GM18519 (cell line): Measurements from ENCODE around the gene NCK1.

ENCODE experiments used
- ATAC-seq: cut with Tn5 transposase; IDR thresholded peaks from one replicate; pipeline ENCODE4 v1.9.1; 2021; ENCODE audit warnings: mild to moderate bottlenecking, moderate library complexity; ENCODE audit not compliant: unreplicated experiment, low FRiP score

The NCK1 gene

GRCh38 chr3:136861890-136862616 is at the start of gene NCK1:
NCK1 (plus strand) TSS chr3:136862208; CDS start chr3:136928002, 65,794 bp downstream.
- ATAC-seq = peak; percentile 89

DNA sequence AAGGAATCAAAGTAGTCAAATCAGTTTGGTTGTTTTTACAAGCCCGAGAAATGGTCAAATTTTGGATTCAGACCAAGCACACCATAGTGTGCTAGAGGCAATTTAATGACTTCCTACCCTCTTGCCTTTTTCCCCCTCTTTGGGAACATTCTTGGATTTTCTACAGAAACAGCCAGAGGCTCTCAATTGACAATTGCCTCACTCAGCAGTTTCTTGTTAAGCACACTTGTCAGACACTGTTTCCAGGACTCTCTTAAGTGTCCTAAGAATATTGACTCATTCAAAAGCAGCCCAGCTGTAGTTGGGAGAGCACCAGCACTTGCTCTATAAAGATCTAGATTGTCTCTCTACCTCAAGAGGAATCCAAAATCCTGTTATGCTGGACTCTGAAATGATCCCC is 44.6 kb upstream of the NCK1 start:
- no peak for ATAC-seq

DNA sequence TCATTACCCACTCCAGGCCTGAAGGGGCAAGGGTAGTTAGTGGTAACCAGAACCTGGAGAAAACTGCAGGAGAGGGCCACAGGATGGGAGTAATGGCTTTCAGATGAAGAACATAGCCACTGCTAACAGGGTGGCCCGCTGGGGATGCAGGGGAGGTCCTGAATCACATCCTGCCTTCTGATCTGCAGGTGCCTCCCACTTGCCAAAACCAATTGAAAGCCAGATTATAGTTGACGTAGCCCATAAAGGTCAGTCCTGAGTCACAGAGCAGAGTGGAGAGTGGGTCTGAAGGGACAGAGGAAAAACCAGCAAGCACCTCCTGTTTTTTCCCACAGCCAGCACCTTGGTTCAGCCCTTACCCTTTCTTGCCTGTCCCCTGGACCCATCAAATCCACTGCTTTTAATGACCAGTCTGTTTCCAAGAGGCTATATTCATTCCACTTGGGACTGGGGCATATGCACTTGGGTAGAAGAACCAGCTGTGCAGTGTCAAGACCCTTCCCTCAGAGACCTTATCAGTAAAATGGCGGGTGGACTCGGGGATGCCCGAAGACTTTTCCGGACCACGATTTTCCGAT is 43.7 kb upstream of the NCK1 start:
- ATAC-seq = no peak

DNA sequence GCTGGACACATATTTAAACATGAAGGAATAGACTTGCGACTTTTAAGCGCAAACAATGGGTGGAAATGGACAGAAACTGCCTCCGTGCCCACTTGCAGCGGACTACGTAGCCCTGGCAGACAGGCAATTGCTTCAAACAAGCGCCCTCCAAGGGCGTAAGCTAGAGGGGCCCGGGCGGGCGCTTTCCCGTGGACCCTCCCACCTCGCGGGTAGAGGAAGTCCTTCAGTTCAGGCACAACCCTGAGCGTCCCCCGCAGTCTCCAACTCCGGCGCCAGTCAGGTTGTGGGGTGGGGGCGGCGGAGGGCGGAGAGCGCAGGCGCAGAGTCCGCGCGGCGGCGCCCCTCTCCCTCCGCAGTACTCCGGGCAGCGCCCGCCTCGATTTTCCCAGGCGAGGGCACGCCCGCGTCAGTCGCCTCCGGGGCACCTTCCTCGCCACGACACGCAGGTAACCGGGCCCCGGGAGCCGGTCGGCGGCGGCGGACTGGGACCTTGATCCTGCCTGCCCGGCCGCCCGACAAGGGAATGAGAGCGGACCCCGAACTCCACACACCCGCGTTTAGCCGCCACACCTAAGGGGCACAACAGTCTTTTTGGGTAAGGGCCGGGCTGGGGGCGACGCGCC is 43.1 kb upstream of the NCK1 start, which contains the start of gene SLC35G2:
TSS of gene SLC35G2 (plus strand) at position 358 of the 623 bp plus-strand sequence. CDS start 35,335 bp downstream, outside the sequence.
- no peak for ATAC-seq

DNA sequence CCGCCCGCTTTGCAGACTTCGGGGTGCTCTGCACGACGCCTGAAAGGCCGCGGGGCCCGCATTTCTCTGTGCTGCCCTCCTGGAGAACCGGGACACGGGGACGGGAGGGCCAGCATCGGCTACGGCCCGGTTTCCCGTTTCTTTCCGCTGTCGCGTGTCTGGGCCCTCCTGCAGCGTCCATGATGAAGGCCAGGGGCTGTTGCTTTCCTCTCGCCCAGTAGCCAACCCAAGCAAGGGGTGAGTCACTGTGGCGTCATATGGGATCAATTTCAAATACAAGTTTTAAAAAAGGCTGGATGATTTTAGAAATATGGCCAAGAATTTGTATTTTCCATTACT is 42.6 kb upstream of the NCK1 start:
- no peak for ATAC-seq

DNA sequence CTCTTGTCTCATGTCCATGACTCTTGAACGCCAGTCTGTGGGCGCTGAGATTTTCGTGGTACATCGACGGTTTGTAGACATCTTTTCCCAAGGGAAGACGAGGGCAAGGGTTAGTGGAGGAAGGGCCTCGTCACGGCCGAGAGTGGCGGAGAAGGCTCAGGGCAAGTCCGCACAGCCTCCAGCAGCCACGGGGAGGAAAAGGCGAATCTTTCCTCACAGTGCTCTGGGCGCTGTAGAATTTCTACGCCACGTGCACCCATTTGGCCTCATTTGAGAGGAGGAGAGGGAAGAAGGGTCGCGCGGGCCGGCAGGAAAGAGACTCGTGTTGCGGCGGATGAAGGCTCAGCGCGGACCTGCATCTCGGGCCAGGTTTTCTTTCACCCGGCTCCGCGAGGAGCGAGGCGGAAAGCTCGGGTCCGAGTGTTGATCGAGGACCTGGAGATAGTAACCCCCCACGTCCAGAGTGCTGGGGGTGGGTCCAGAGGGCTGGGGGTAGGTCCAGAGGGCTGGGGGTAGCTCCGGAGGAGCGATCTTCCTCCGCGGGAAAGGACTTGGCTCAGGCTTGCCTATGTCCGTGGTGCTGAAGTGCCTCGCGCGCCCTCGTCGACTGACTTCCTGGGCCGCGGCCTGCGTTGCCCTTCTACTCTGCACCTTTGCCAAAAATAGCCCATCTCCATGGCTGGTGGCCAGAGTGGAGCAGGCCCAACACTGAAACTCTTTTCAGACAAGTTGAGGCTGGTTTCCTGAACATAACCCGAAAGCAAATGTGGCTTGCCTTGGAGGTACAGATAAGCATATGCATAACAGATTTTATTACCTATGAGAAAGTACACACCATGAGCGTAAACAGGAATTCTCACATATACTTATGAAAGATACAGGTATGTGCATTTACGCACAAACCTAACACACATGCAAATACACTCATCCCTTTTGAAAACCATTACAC is 42.0 kb upstream of the NCK1 start:
- no peak for ATAC-seq

DNA sequence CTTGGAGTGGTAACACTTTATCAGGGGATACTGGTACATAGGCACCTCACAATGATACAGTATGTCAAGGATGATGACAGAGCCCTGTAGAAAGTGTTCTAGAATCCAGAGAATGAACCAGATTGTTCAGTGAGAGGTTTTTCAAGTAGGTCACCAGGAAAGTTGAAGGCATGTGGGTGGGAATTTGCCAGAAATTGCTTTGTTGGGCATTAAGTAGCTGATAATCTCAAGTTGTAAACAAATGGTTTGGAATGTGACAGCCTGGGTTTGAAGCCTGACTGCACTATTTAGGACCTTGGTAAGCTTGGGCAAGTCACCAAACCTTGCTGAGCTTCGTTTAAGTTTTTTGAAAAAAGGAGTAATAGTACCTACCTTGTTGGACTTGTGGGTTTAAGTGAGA is 30.5 kb upstream of the NCK1 start:
- ATAC-seq = no peak

DNA sequence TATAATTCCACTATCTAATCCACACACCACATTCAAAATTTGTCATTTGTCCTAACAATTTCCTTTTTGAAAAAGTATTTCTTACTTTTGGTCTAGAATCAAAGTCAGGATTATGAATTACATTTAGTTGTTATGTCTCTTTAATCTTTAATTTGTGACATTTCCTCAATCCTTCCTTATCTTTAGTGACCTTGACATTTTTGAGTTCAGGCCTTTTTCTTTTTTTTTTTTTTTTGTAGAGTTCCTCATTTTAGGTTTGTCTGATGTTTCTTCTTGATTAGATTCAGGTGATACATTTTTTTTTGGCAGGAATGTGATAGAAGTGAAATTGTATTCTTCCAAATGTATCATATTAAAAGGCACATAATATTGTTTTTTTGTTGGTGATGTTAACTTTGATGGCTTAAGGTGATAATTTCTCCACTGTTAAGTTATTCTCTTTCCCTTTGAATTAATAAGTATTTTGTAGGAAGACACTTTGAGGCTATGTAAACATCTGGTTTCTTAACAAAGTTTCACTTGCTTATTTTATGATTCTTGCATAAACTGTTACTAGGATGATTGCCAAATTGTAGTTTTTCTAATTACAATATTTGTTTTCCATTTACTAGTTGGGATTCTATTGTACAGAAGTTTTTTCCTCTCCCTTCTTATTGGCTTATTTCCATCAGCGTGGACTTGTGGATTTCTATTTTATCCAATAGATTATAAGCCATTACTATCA is 26.8 kb upstream of the NCK1 start:
- ATAC-seq = no peak

DNA sequence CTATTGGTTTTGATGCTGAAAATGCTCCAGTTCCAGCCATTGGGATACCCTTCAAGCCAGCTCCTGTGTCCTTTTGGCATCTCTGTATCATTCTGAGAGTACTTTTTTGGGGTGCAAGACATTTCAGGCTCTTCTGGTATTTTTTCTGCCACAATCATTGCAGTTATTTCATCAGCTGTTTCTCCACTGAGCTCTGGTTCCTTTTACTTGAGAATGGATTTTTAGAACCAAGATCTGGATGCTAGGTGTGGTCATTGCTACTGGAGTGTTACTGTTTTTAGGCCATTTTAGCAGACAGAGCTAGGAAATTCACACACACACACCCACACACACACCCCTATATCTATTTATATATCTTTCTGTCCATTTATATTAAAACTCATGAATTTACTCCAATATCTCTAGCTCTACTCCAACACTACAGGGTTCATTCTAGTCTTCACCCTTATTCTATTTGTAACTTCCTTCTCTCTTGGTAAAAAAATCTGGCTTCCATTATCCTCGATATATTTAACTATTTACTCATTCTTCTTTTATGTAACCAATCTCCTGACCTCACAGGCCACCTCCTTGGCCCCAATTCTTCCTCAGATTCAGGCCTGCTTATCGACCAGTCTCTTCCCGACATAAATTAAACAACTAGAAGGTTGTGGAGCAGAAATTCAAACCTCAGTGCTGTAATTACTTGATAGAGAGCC is 26.0 kb upstream of the NCK1 start:
- ATAC-seq = no peak

GRCh38 chr3:136836511-136837156 is 25.4 kb upstream of the NCK1 start:
- ATAC-seq = no peak

DNA sequence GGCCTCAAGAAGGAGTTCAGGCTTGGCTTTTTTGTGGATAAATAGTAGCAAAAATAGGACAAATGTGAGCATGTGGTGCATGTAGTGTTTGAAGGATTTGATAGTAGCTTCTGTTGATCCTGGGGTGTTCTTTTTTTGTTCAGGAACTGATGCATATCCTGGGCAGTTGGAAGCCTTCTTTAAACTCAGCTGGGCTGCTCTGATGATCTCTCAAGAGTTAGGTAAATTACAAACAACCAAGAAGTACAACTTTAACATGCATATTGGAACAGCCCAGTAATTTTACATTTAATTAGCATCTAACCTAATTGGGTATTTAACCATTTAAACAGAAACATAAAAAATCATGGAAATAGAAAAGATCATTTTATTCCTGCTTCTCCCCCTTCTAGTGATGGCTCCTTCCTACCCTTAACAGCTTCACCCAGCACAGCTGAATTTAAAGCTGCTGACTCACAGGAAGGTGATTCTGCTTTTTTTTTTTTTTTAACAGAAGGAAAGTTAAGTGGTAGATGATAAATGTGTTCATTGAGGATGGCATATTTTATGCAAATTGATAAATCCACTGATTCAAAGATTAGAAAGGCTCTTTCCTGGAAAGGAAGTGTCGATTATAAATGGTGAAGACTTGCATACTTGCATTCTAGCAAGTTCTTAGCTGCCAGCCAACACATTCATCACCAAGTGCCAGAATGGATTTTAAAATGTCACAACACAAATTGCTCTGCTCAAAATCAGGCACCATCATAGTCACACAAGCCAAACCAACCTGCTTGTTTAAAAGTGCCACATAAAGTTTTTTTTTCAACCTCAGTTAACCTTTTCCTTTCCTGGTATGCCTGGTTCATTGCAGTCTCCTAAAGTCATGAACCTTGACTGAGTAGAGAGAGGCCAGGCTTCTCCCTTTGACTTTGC is 23.1 kb upstream of the NCK1 start:
- no peak for ATAC-seq

DNA sequence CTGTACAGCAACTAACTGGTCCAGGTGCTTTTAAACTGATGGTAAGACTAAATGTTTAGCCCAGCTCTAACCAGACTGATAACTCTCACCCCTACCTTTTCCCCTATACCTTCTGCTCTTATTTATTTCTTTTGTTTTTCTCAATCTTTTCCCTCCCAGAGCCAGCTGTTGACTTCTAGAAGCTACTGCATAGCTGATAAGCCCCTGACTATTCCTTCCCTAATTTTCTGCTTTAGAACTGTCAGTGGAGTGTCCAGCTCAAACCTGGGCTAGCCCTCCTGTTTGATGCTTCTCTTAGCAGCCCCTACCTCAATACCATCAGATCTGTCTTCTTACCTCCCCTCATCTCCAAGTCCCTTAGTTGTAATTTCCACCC is 22.5 kb upstream of the NCK1 start:
- no peak for ATAC-seq

- no peak for ATAC-seq
These were observed 21.8 kb upstream of the NCK1 start for GRCh38 chr3:136840252-136840651.

DNA sequence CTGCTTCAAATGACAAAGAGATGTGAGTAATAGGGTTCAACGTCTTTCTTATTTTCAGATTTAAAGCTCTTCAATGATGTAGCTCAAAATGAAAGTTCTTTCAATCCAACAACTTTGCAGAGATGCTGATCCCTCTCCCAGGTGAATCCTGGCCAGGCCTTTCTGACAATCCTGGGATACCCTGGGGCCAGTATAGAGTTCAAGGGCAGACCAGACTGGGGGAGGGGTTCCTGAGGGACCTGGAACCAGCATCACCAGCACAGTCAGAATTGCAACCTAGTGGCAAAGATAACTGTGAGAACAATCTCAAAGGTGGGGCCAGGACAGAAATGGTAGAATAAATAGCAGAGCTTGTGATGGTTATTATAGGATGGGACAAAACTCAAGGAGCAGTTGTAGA is 19.7 kb upstream of the NCK1 start:
- ATAC-seq = no peak

DNA sequence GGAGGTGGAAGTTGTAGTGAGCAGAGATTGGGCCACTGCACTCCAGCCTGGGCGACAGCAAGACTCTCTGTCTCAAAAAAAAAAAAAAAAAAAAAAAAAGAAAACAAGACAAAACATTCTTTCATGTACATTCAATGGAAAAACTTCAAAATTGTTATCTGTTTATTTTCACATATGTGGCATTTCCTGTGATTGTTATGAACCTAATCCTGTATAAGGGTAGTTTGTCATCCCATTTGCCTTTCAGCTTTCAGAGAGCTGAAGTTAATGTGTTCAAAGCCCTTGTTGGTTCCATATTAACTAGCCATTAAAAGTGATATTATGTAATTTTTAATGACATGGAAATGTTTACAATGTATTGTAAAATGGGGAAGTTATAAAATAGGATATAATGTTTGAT is 17.3 kb upstream of the NCK1 start:
- no peak for ATAC-seq

DNA sequence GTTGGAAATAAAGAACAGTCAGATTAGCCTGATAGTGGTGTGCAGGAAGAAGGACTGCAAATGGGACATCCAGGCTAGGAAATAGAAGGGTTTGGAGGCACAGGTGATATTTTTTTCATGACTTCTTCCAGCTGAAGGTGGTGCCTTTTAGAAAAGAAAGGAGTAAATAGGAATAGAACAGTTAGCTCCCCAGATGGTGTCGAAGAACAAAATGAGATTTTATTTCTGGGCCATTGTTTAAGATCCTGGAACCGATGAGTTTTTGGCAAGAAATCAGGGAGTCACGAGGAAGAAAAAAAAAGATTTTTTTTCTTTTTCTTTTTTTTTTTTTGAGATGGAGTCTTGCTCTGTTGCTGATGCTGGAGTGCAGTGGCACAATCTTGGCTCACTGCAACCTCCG is 9.8 kb upstream of the NCK1 start:
- ATAC-seq = no peak

GRCh38 chr3:136856665-136857064 is 5.3 kb upstream of the NCK1 start:
- no peak for ATAC-seq

DNA sequence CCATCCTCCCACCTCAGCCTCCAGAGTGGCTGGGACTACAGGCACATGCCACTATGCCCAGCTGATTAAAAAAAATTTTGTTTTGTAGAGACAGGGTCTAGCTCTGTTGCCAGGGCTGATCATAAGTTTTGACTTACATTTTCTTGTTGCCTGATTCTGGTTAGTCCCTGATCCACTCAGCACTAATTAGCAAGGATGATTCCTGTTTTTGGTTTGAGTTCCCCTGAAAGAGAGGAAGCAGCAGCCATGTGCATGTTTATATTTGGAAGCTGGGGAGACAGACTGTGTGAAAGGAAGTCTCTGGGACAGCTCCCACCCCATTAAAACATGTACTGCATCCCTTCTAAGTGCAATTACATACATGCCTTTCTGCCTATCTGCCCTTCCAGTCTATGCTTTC is 3.6 kb upstream of the NCK1 start:
- ATAC-seq = no peak
